B cell (primary cell): Measurements from ENCODE around the gene CREG1.

Experiments
- EZH2 ChIP-seq: IDR thresholded peaks from 2 replicates; pipeline ENCODE4 v1.6.1; 2012; ENCODE audit warnings: borderline replicate concordance, low read depth, mild to moderate bottlenecking, moderate library complexity, low read length; ENCODE audit not compliant: insufficient read depth, poor library complexity, severe bottlenecking
- TF ChIP-seq, protein P1 (sequence below): fragments of 200-600 bp; IDR thresholded peaks from one replicate; pipeline ENCODE4 v1.8.0; 2022; ENCODE audit warnings: antibody characterized with exemption, mild to moderate bottlenecking

DNA sequence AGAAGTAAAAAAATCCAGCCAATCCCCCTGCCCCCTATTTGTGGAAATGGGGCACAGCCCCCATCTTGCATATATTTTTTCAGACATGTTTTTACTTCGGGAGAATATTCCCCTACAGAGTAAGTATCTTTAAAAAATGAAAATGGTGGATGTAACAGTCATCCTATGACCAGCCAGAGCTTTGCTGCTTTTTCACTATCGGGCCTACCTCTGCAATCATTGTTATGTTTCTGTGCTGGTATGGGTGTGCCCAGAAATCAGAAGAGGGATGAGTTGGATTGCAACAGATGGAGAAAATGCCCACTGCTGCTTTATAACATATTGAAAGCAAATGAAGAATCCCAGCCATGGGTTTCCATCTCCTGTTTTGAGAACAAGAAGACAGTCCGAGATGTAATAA, 38.1 kb downstream of the CREG1 start:
- TF ChIP-seq, protein P1, sequence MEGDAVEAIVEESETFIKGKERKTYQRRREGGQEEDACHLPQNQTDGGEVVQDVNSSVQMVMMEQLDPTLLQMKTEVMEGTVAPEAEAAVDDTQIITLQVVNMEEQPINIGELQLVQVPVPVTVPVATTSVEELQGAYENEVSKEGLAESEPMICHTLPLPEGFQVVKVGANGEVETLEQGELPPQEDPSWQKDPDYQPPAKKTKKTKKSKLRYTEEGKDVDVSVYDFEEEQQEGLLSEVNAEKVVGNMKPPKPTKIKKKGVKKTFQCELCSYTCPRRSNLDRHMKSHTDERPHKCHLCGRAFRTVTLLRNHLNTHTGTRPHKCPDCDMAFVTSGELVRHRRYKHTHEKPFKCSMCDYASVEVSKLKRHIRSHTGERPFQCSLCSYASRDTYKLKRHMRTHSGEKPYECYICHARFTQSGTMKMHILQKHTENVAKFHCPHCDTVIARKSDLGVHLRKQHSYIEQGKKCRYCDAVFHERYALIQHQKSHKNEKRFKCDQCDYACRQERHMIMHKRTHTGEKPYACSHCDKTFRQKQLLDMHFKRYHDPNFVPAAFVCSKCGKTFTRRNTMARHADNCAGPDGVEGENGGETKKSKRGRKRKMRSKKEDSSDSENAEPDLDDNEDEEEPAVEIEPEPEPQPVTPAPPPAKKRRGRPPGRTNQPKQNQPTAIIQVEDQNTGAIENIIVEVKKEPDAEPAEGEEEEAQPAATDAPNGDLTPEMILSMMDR, result no peak
- TF ChIP-seq EZH2, result no peak
